ENCODE data around the gene RASAL2.

Gene RASAL2

GRCh38 chr1:178271471-178271870, 177.6 kb downstream of the RASAL2 start:
- Histone ChIP-seq H3K27me3 (ENCODE audit: control insufficient read depth, insufficient read depth, low read length, poor library complexity, severe bottlenecking) (no peaks in the 10 kb centered on the region), H3K36me3 (ENCODE audit: control insufficient read depth, insufficient read depth, low read length) (no peaks in the 10 kb centered on the region), H3K9me3 (ENCODE audit: control insufficient read depth, low read length) (no peaks in the 10 kb centered on the region), H3K4me3 (ENCODE audit: insufficient read depth, low read depth, low read length) (no peak overlapping the region), H3K27ac (ENCODE audit: insufficient read depth, low read depth, low read length, poor library complexity, severe bottlenecking) (no peak overlapping the region), H3K4me1 (ENCODE audit: control insufficient read depth, insufficient read depth, low read length) (peaks cover 6% of the 10 kb centered on the region)
- 68 to 83% methylated on average over 1 of the region's 1 CpG for WGBS, 2 experiments

- H3K27me3 ChIP-seq (ENCODE audit: control insufficient read depth, insufficient read depth, low read length, poor library complexity, severe bottlenecking), result no peaks in the 10 kb centered on the region
- no peak overlapping the region for H3K4me3 ChIP-seq (ENCODE audit: insufficient read depth, low read depth, low read length)
- 81 to 85% methylated on average over 6 of the region's 6 CpGs for WGBS, 2 experiments
- H3K9me3 ChIP-seq (ENCODE audit: control insufficient read depth, low read length), result no peaks in the 10 kb centered on the region
- no peaks in the 10 kb centered on the region for H3K4me1 ChIP-seq (ENCODE audit: control insufficient read depth, insufficient read depth, low read length)
- no peaks in the 10 kb centered on the region for H3K36me3 ChIP-seq (ENCODE audit: control insufficient read depth, insufficient read depth, low read length)
- H3K27ac ChIP-seq (ENCODE audit: insufficient read depth, low read depth, low read length, poor library complexity, severe bottlenecking), result no peak overlapping the region
Observed at GRCh38 chr1:178273707-178274410, 180.0 kb downstream of the RASAL2 start.

- Histone ChIP-seq H3K9me3 (ENCODE audit: control insufficient read depth, low read length) (no peaks in the 10 kb centered on the region), H3K27me3 (ENCODE audit: control insufficient read depth, insufficient read depth, low read length, poor library complexity, severe bottlenecking) (no peaks in the 10 kb centered on the region), H3K4me1 (ENCODE audit: control insufficient read depth, insufficient read depth, low read length) (no peaks in the 10 kb centered on the region), H3K36me3 (ENCODE audit: control insufficient read depth, insufficient read depth, low read length) (no peaks in the 10 kb centered on the region), H3K27ac (ENCODE audit: insufficient read depth, low read depth, low read length, poor library complexity, severe bottlenecking) (no peak overlapping the region), H3K4me3 (ENCODE audit: insufficient read depth, low read depth, low read length) (no peak overlapping the region)
- WGBS, 2 experiments, result 89 to 96% methylated on average over 2 of the region's 2 CpGs
Observed at GRCh38 chr1:178275049-178275448, 181.1 kb downstream of the RASAL2 start.

- H3K4me3 ChIP-seq (ENCODE audit: insufficient read depth, low read depth, low read length), result no peak overlapping the region
- H3K9me3 ChIP-seq (ENCODE audit: control insufficient read depth, low read length), result no peaks in the 10 kb centered on the region
- H3K4me1 ChIP-seq (ENCODE audit: control insufficient read depth, insufficient read depth, low read length), result no peaks in the 10 kb centered on the region
- no peaks in the 10 kb centered on the region for H3K27me3 ChIP-seq (ENCODE audit: control insufficient read depth, insufficient read depth, low read length, poor library complexity, severe bottlenecking)
- H3K36me3 ChIP-seq (ENCODE audit: control insufficient read depth, insufficient read depth, low read length), result no peaks in the 10 kb centered on the region
- H3K27ac ChIP-seq (ENCODE audit: insufficient read depth, low read depth, low read length, poor library complexity, severe bottlenecking), result no peak overlapping the region
- 96 to 100% methylated on average over 2 of the region's 2 CpGs for WGBS, 2 experiments
Observed at GRCh38 chr1:178275553-178275952, 181.6 kb downstream of the RASAL2 start.

- no peak overlapping the region for H3K4me3 ChIP-seq (ENCODE audit: insufficient read depth, low read depth, low read length)
- no peaks in the 10 kb centered on the region for H3K9me3 ChIP-seq (ENCODE audit: control insufficient read depth, low read length)
- peaks cover under 1% of the 10 kb centered on the region for H3K4me1 ChIP-seq (ENCODE audit: control insufficient read depth, insufficient read depth, low read length)
- no peaks in the 10 kb centered on the region for H3K27me3 ChIP-seq (ENCODE audit: control insufficient read depth, insufficient read depth, low read length, poor library complexity, severe bottlenecking)
- H3K36me3 ChIP-seq (ENCODE audit: control insufficient read depth, insufficient read depth, low read length), result no peaks in the 10 kb centered on the region
- no peak overlapping the region for H3K27ac ChIP-seq (ENCODE audit: insufficient read depth, low read depth, low read length, poor library complexity, severe bottlenecking)
- 95 to 98% methylated on average over 4 of the region's 4 CpGs for WGBS, 2 experiments
Observed at GRCh38 chr1:178277793-178278530, 184.1 kb downstream of the RASAL2 start.

GRCh38 chr1:178278916-178279686, 185.2 kb downstream of the RASAL2 start:
- Histone ChIP-seq H3K27ac (ENCODE audit: insufficient read depth, low read depth, low read length, poor library complexity, severe bottlenecking) (no peak overlapping the region), H3K9me3 (ENCODE audit: control insufficient read depth, low read length) (no peaks in the 10 kb centered on the region), H3K36me3 (ENCODE audit: control insufficient read depth, insufficient read depth, low read length) (no peaks in the 10 kb centered on the region), H3K4me3 (ENCODE audit: insufficient read depth, low read depth, low read length) (no peak overlapping the region), H3K27me3 (ENCODE audit: control insufficient read depth, insufficient read depth, low read length, poor library complexity, severe bottlenecking) (no peaks in the 10 kb centered on the region), H3K4me1 (ENCODE audit: control insufficient read depth, insufficient read depth, low read length) (peaks cover 7% of the 10 kb centered on the region)
- WGBS, 2 experiments, result no CpG with 5 or more reads among the region's 1 CpG

GRCh38 chr1:178282949-178283367, 189.1 kb downstream of the RASAL2 start:
- Histone ChIP-seq H3K36me3 (ENCODE audit: control insufficient read depth, insufficient read depth, low read length) (no peaks in the 10 kb centered on the region), H3K4me1 (ENCODE audit: control insufficient read depth, insufficient read depth, low read length) (peaks cover 7% of the 10 kb centered on the region), H3K4me3 (ENCODE audit: insufficient read depth, low read depth, low read length) (no peak overlapping the region), H3K27me3 (ENCODE audit: control insufficient read depth, insufficient read depth, low read length, poor library complexity, severe bottlenecking) (no peaks in the 10 kb centered on the region), H3K27ac (ENCODE audit: insufficient read depth, low read depth, low read length, poor library complexity, severe bottlenecking) (no peak overlapping the region), H3K9me3 (ENCODE audit: control insufficient read depth, low read length) (no peaks in the 10 kb centered on the region)
- WGBS, 2 experiments, result 17 to 50% methylated on average over 1 to 2 of the region's 3 CpGs

- H3K4me1 ChIP-seq (ENCODE audit: control insufficient read depth, insufficient read depth, low read length), result peaks cover 7% of the 10 kb centered on the region
- no peak overlapping the region for H3K27ac ChIP-seq (ENCODE audit: insufficient read depth, low read depth, low read length, poor library complexity, severe bottlenecking)
- no peaks in the 10 kb centered on the region for H3K27me3 ChIP-seq (ENCODE audit: control insufficient read depth, insufficient read depth, low read length, poor library complexity, severe bottlenecking)
- H3K9me3 ChIP-seq (ENCODE audit: control insufficient read depth, low read length), result no peaks in the 10 kb centered on the region
- no peak overlapping the region for H3K4me3 ChIP-seq (ENCODE audit: insufficient read depth, low read depth, low read length)
- no peaks in the 10 kb centered on the region for H3K36me3 ChIP-seq (ENCODE audit: control insufficient read depth, insufficient read depth, low read length)
- 24 to 32% methylated on average over 4 to 5 of the region's 5 CpGs for WGBS, 2 experiments
Observed at GRCh38 chr1:178283409-178283808, 189.5 kb downstream of the RASAL2 start.

- WGBS, 2 experiments, result 37 to 39% methylated on average over 3 of the region's 3 CpGs
- H3K27ac ChIP-seq (ENCODE audit: insufficient read depth, low read depth, low read length, poor library complexity, severe bottlenecking), result no peak overlapping the region
- H3K4me1 ChIP-seq (ENCODE audit: control insufficient read depth, insufficient read depth, low read length), result peaks cover 7% of the 10 kb centered on the region
- H3K9me3 ChIP-seq (ENCODE audit: control insufficient read depth, low read length), result no peaks in the 10 kb centered on the region
- H3K36me3 ChIP-seq (ENCODE audit: control insufficient read depth, insufficient read depth, low read length), result no peaks in the 10 kb centered on the region
- no peak overlapping the region for H3K4me3 ChIP-seq (ENCODE audit: insufficient read depth, low read depth, low read length)
- H3K27me3 ChIP-seq (ENCODE audit: control insufficient read depth, insufficient read depth, low read length, poor library complexity, severe bottlenecking), result no peaks in the 10 kb centered on the region
Observed at GRCh38 chr1:178284058-178284457, 190.2 kb downstream of the RASAL2 start.

- peaks cover 12% of the 10 kb centered on the region for H3K4me1 ChIP-seq (ENCODE audit: control insufficient read depth, insufficient read depth, low read length)
- H3K4me3 ChIP-seq (ENCODE audit: insufficient read depth, low read depth, low read length), result no peak overlapping the region
- H3K9me3 ChIP-seq (ENCODE audit: control insufficient read depth, low read length), result no peaks in the 10 kb centered on the region
- no peaks in the 10 kb centered on the region for H3K27me3 ChIP-seq (ENCODE audit: control insufficient read depth, insufficient read depth, low read length, poor library complexity, severe bottlenecking)
- H3K27ac ChIP-seq (ENCODE audit: insufficient read depth, low read depth, low read length, poor library complexity, severe bottlenecking), result no peak overlapping the region
- no peaks in the 10 kb centered on the region for H3K36me3 ChIP-seq (ENCODE audit: control insufficient read depth, insufficient read depth, low read length)
- 98 to 100% methylated on average over 1 of the region's 1 CpG for WGBS, 2 experiments
Observed at GRCh38 chr1:178291166-178291565, 197.3 kb downstream of the RASAL2 start.
